Posterior vena cava (tissue), 2 donors: ENCODE measurements around the gene DSG1. TPM values are rescaled to one million over a fixed set of nuclear protein-coding genes. Genes with fewer than 3 reads are reported as not detected.

Experiments used
- DNase-seq: peaks from one replicate; pipeline ENCODE4 v3.0.0-alpha.2; 2020; ENCODE audit warnings: low spot score
- intact Hi-C, 2 donors: fragments of 100-400 bp; cut with DNase I; formaldehyde crosslinking; loops; one replicate each; pipeline versions ENCODE4 v1.14.1 to v1.14.2; 2022 to 2023
- total RNA-seq, 2 donors: library from RNA; stranded (reverse); fragmentation: NEBNext Ultra II Directional; extraction: Animal tissue kit (Norgen Biotek cat#: 25700); gene quantifications; one replicate each; pipeline ENCODE4 v1.2.1, GENCODE V29; 2021
- donor health status: DM: yes; HTN: yes; CAD: no.
- donor health status: DM: yes; HTN: yes; CAD: no.

Gene DSG1
- total RNA-seq, 2 donors from 2014 or later, result not detected

DNA sequence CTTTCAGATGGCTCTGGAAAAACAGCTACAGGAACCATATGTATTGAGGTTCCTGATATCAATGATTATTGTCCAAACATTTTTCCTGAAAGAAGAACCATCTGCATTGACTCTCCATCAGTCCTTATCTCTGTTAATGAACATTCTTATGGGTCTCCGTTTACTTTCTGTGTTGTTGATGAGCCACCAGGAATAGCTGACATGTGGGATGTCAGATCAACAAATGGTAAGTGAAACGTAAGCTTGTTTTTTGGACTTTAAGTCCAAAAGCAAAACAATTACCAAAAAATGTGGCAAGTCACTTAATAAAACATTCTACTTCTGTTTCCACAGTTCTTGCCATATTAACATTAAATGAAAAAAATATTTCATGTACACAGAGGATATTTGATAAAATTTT is 85.4 kb downstream of the DSG1 start:
- intact Hi-C loops, result no loop called here
- no peak for DNase-seq

Other genes with a start within 250 kb of the DSG1 start
- gene DSC2, start 215.7 kb upstream of the DSG1 start, total RNA-seq, result 1 to 10 TPM; 2.6 to 4.2 TPM
- not detected for gene DSC1, start 155.3 kb upstream of the DSG1 start, total RNA-seq
- gene DSG4, start 58.6 kb downstream of the DSG1 start, total RNA-seq, result not detected
- not detected for gene DSG3, start 129.6 kb downstream of the DSG1 start, total RNA-seq
- gene DSG2, start 180.0 kb downstream of the DSG1 start, total RNA-seq, result 1 to 10 TPM; 2.2 to 2.6 TPM